PC-3 (cell line): ENCODE data around the gene SEMA4C.

Experiments used
- EZH2 ChIP-seq: fragments of 300-600 bp; sonication (generic); IDR thresholded peaks from one replicate; pipeline ENCODE4 v1.6.1; 2017; ENCODE audit warnings: antibody characterized with exemption, mild to moderate bottlenecking, low read length; ENCODE audit not compliant: unreplicated experiment
- EZH2phosphoT487 ChIP-seq: fragments of 300-600 bp; sonication (generic); IDR thresholded peaks from 2 replicates; pipeline ENCODE4 v1.6.1; 2018; ENCODE audit warnings: mild to moderate bottlenecking, antibody characterized with exemption, low read length, borderline replicate concordance
- TF ChIP-seq, protein P1 (sequence below): fragments of 300-600 bp; sonication (generic); conservative IDR thresholded peaks from 2 replicates; pipeline ENCODE4 v1.5.1; 2017; ENCODE audit warnings: antibody characterized with exemption, low read depth, mild to moderate bottlenecking, low read length

DNA sequence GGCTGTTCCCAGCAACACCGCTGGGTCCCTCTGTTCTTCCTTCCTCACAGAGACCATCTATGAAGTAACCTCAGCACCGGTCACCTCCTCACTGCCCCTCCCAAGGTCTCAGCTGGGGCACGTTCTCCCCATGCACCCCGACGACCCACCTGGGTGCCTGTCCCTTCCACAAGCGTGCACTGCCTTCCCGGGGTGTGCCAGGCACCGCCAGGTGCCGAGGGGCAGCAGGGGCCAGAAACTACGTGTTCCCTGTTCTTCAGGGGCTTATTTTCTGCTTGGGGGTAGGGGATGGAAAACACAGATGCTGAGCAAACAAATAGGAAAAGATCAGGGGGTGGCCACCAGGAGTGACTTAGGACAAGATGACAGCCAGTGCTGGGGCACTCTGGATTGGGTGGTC, 30.4 kb upstream of the SEMA4C start:
- TF ChIP-seq, protein P1, sequence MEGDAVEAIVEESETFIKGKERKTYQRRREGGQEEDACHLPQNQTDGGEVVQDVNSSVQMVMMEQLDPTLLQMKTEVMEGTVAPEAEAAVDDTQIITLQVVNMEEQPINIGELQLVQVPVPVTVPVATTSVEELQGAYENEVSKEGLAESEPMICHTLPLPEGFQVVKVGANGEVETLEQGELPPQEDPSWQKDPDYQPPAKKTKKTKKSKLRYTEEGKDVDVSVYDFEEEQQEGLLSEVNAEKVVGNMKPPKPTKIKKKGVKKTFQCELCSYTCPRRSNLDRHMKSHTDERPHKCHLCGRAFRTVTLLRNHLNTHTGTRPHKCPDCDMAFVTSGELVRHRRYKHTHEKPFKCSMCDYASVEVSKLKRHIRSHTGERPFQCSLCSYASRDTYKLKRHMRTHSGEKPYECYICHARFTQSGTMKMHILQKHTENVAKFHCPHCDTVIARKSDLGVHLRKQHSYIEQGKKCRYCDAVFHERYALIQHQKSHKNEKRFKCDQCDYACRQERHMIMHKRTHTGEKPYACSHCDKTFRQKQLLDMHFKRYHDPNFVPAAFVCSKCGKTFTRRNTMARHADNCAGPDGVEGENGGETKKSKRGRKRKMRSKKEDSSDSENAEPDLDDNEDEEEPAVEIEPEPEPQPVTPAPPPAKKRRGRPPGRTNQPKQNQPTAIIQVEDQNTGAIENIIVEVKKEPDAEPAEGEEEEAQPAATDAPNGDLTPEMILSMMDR = no peak
- TF ChIP-seq EZH2 (no peak), EZH2phosphoT487 (no peak)
